Liver (tissue), 9 donors: Measurements from ENCODE around the gene KIAA0586. TPM values are rescaled to one million over a fixed set of nuclear protein-coding genes. Genes with fewer than 3 reads are reported as not detected.
A peak's percentile ranks its signal among the peaks of the same experiment; 100 is the strongest.

ENCODE experiments used
- DNase-seq: peaks from one replicate; pipeline ENCODE4 v3.0.0-alpha.2; 2017; ENCODE audit warnings: low spot score
- H3K27ac ChIP-seq, 2 donors: one replicate each; pipeline ENCODE4 v1.7.0; 2013; ENCODE audit warnings: inconsistent platforms in 2 of 2, low read length in 2 of 2, control low read depth in 1 of 2, low read depth in 1 of 2, mild to moderate bottlenecking in 1 of 2
- H3K27me3 ChIP-seq, 4 donors: one replicate each; pipeline versions ENCODE4 v1.6.1 to v1.7.0; 2013; ENCODE audit warnings: low read length in 3 of 4, inconsistent platforms in 1 of 4, mild to moderate bottlenecking in 1 of 4, moderate library complexity in 1 of 4; ENCODE audit not compliant: control insufficient read depth in 4 of 4, insufficient read depth in 4 of 4
- H3K36me3 ChIP-seq, 4 donors: one replicate each; pipeline versions ENCODE4 v1.6.1 to v1.7.0; 2013; ENCODE audit warnings: low read length in 3 of 4, mild to moderate bottlenecking in 3 of 4, low read depth in 1 of 4, moderate library complexity in 1 of 4; ENCODE audit not compliant: control insufficient read depth in 4 of 4, insufficient read depth in 3 of 4
- H3K4me1 ChIP-seq, 4 donors: one replicate each; pipeline versions ENCODE4 v1.6.1 to v1.7.0; 2013; ENCODE audit warnings: low read length in 3 of 4, mild to moderate bottlenecking in 3 of 4, moderate library complexity in 1 of 4; ENCODE audit not compliant: control insufficient read depth in 4 of 4, insufficient read depth in 4 of 4
- H3K4me3 ChIP-seq, 3 donors: one replicate each; pipeline versions ENCODE4 v1.6.1 to v1.7.0; 2013; ENCODE audit warnings: low read length in 3 of 3, control low read depth in 1 of 3, low read depth in 1 of 3, mild to moderate bottlenecking in 1 of 3
- H3K9ac ChIP-seq, 2 donors: one replicate each; pipeline ENCODE4 v1.7.0; 2013; ENCODE audit warnings: low read length in 2 of 2, mild to moderate bottlenecking in 2 of 2, moderate library complexity in 2 of 2, control low read depth in 1 of 2, low read depth in 1 of 2
- H3K9me3 ChIP-seq, 4 donors: one replicate each; pipeline versions ENCODE4 v1.6.1 to v1.7.0; 2013; ENCODE audit warnings: low read length in 3 of 4; ENCODE audit not compliant: control insufficient read depth in 4 of 4
- ATF3 ChIP-seq: IDR thresholded peaks from 2 replicates; pipeline ENCODE4 v1.6.1; 2016; ENCODE audit warnings: antibody characterized with exemption
- CTCF ChIP-seq: fragments of 150-350 bp; IDR thresholded peaks from 2 replicates; pipeline ENCODE4 v1.5.1; 2017; ENCODE audit warnings: improper control_type of control experiment, low read depth, low read length; ENCODE audit not compliant: missing input control
- EGR1 ChIP-seq, 2 donors: IDR thresholded peaks; 2 replicates each; pipeline ENCODE4 v1.6.1; 2016 to 2018; ENCODE audit warnings: antibody characterized with exemption in 2 of 2, low read depth in 2 of 2
- FOXA1 ChIP-seq: IDR thresholded peaks from 2 replicates; pipeline ENCODE4 v1.6.1; 2016; ENCODE audit warnings: antibody characterized with exemption
- FOXA2 ChIP-seq: IDR thresholded peaks from 2 replicates; pipeline ENCODE4 v1.6.1; 2016; ENCODE audit warnings: antibody characterized with exemption
- GABPA ChIP-seq, 2 donors: IDR thresholded peaks in 1 of 2; conservative IDR thresholded peaks in 1 of 2; 2 replicates each; pipeline ENCODE4 v1.6.1; 2016; ENCODE audit warnings: antibody characterized with exemption in 2 of 2, mild to moderate bottlenecking in 1 of 2, moderate library complexity in 1 of 2
- HNF4A ChIP-seq, 2 donors: conservative IDR thresholded peaks; 2 replicates each; pipeline ENCODE4 v1.6.1; 2016; ENCODE audit warnings: antibody characterized with exemption in 2 of 2, mild to moderate bottlenecking in 2 of 2
- HNF4G ChIP-seq: IDR thresholded peaks from 2 replicates; pipeline ENCODE4 v1.6.1; 2016; ENCODE audit warnings: antibody characterized with exemption
- JUND ChIP-seq, 2 donors: IDR thresholded peaks; 2 replicates each; pipeline ENCODE4 v1.6.1; 2016; ENCODE audit warnings: antibody characterized with exemption in 2 of 2
- MAX ChIP-seq: IDR thresholded peaks from 2 replicates; pipeline ENCODE4 v1.6.1; 2016; ENCODE audit warnings: antibody characterized with exemption
- NR2F2 ChIP-seq: IDR thresholded peaks from 2 replicates; pipeline ENCODE4 v1.6.1; 2016; ENCODE audit warnings: antibody characterized with exemption
- RAD21 ChIP-seq, 2 donors: IDR thresholded peaks; 2 replicates each; pipeline ENCODE4 v1.6.1; 2016; ENCODE audit warnings: antibody characterized with exemption in 2 of 2, mild to moderate bottlenecking in 2 of 2
- REST ChIP-seq: IDR thresholded peaks from 2 replicates; pipeline ENCODE4 v1.6.1; 2016; ENCODE audit warnings: antibody characterized with exemption, mild to moderate bottlenecking
- RXRA ChIP-seq, 2 donors: IDR thresholded peaks; 2 replicates each; pipeline ENCODE4 v1.6.1; 2017 to 2018; ENCODE audit warnings: antibody characterized with exemption in 2 of 2, mild to moderate bottlenecking in 1 of 2
- SP1 ChIP-seq: IDR thresholded peaks from 2 replicates; pipeline ENCODE4 v1.6.1; 2018; ENCODE audit warnings: antibody characterized with exemption, mild to moderate bottlenecking
- TAF1 ChIP-seq: conservative IDR thresholded peaks from 2 replicates; pipeline ENCODE4 v1.6.1; 2016; ENCODE audit warnings: antibody characterized with exemption, mild to moderate bottlenecking
- YY1 ChIP-seq: IDR thresholded peaks from 2 replicates; pipeline ENCODE4 v1.6.1; 2016; ENCODE audit warnings: antibody characterized with exemption, mild to moderate bottlenecking
- ZBTB33 ChIP-seq: IDR thresholded peaks from 2 replicates; pipeline ENCODE4 v1.6.1; 2016; ENCODE audit warnings: antibody characterized with exemption
- WGBS: extraction: QIAGEN DNeasy Blood & Tissue Kit; methylation state at CpG from one replicate; pipeline ENCODE4 v1.1.7; 2013; 5-methylcytosine and 5-hydroxymethylcytosine counted together
- polyA plus RNA-seq, 2 donors: library from polyadenylated mRNA; stranded (reverse) in 1 of 2; unstranded in 1 of 2; fragments of 200-250 nt in 1 of 2; fragments of >200 nt in 1 of 2; fragmentation: Nextera tagmentation in 1 of 2; extraction: Ambion mirVana in 1 of 2; gene quantifications; one replicate each; pipeline versions ENCODE4 v1.2.1 to v1.2.3, GENCODE V29; 2013 to 2015
- total RNA-seq, 2 donors: library from RNA; depleted of rRNA; stranded (reverse); fragments of >200 nt; gene quantifications; one replicate each; pipeline ENCODE4 v1.2.3, GENCODE V29; 2014
- donor health status: healthy.
- donor health status: healthy.
- donor health status: healthy.
- donor health status: healthy.
- donor health status: healthy.

The KIAA0586 gene
- total RNA-seq (10 to 100 TPM in 1 of 2 donors, 1 to 10 TPM in 1; 9.9 to 18.2 TPM), polyA plus RNA-seq (1 to 10 TPM; 3.6 to 5.8 TPM)

- H3K27me3 ChIP-seq: no peaks in the 10 kb centered on the region
- under 1% methylated on average over 33 of the region's 33 CpGs for WGBS
- no peaks in the 10 kb centered on the region for H3K9me3 ChIP-seq
- peak; percentile 94 for DNase-seq
- peak within 1 kb of the TSS; percentile 87 to 97 for H3K27ac ChIP-seq
- no peak for TF ChIP-seq ATF3
- TF ChIP-seq MAX: peak; percentile 91
- peak; percentile 85 for TF ChIP-seq ZBTB33
- peak; percentile 54 for TF ChIP-seq REST
- TF ChIP-seq YY1: peak; percentile 85
- peak; percentile 74 to 82 for TF ChIP-seq EGR1 (IDR thresholded peaks at IDR 0.05; ENCODE audit: low read depth in 2 of 2)
- TF ChIP-seq GABPA (IDR thresholded peaks at IDR 0.05 in 1 of 2, conservative IDR thresholded peaks at IDR 0.05 in 1 of 2): peak; percentile 87 to 91
- TF ChIP-seq NR2F2: peak; percentile 72
- TF ChIP-seq SP1: peak; percentile 73
- no peak for TF ChIP-seq FOXA2
- peak; percentile 59 for TF ChIP-seq TAF1
- no peak for TF ChIP-seq CTCF
- TF ChIP-seq HNF4A (conservative IDR thresholded peaks at IDR 0.05): peak in 1 of 2 donors; percentile 39
- TF ChIP-seq RXRA (IDR thresholded peaks at IDR 0.05): peak; percentile 39 to 49
- TF ChIP-seq JUND (IDR thresholded peaks at IDR 0.05): peak in 1 of 2 donors; percentile 50
- no peak for TF ChIP-seq HNF4G
- TF ChIP-seq RAD21 (IDR thresholded peaks at IDR 0.05): peak in 1 of 2 donors; percentile 11
- no peak for TF ChIP-seq FOXA1
- peak within 1 kb of the TSS; percentile 79 to 100 for H3K9ac ChIP-seq
- peaks cover 3 to 21% (median 14%) of the 10 kb centered on the region in 4 donors for H3K4me1 ChIP-seq
- H3K36me3 ChIP-seq: peaks cover 0 to 9% (median 2%) of the 10 kb centered on the region in 4 donors
- peak within 1 kb of the TSS; percentile 67 to 100 (median 96) for H3K4me3 ChIP-seq
These were observed at the start of gene KIAA0586, which contains the start of gene TIMM9 for GRCh38 chr14:58427281-58428117. Gene KIAA0586, plus strand, starts transcription at chr14:58427719. Its CDS starts 546 bp downstream, at chr14:58428265. Gene TIMM9, minus strand, starts transcription at chr14:58427531. Its CDS starts 15,586 bp downstream, at chr14:58411945.
